Astrocyte of the cerebellum (primary cell): ENCODE results near the gene NKAPD1.
A peak's percentile ranks its signal among the peaks of the same experiment; 100 is the strongest.
"Not testable (repeated sequence)": the region's sequence is repeated elsewhere in the genome, so short reads cannot be mapped to it uniquely, and the experiment has no call there.

Experiments
- DNase-seq: peaks from one replicate; pipeline ENCODE4 v3.0.0-alpha.2; 2011; ENCODE audit warnings: low read depth
- H3K4me3 ChIP-seq: 2 replicates; pipeline ENCODE4 v1.5.1; 2011; ENCODE audit warnings: mild to moderate bottlenecking, low read depth, low read length, moderate library complexity
- CTCF ChIP-seq: IDR thresholded peaks from 2 replicates; pipeline ENCODE4 v1.5.1; 2012; ENCODE audit warnings: low read length, low read depth, moderate library complexity, mild to moderate bottlenecking; ENCODE audit errors: missing control alignments
- in situ Hi-C: cut with HindIII; loops from 2 replicates; pipeline ENCODE4 v1.10.0; 2017; ENCODE audit warnings: low sequenced_read_pairs

The NKAPD1 gene

GRCh38 chr11:112086422-112087191, 12.5 kb downstream of the NKAPD1 start, which contains the start of the genes SDHD and TIMM8B:
Gene SDHD (plus strand): TSS chr11:112086873. CDS start chr11:112086908, 35 bp downstream.
Gene TIMM8B (minus strand): TSS chr11:112086756. CDS start chr11:112086723, 33 bp downstream.
- peak; percentile 20 for TF ChIP-seq CTCF
- peak; percentile 96 for DNase-seq
- peak within 1 kb of the TSS; percentile 98 for H3K4me3 ChIP-seq
- in situ Hi-C loops: no loop called here

GRCh38 chr11:112087212-112087611, 13.1 kb downstream of the NKAPD1 start:
- in situ Hi-C loops: no loop called here
- TF ChIP-seq CTCF: no peak
- DNase-seq: no peak
- peak overlapping the region; percentile 98 for H3K4me3 ChIP-seq

- H3K4me3 ChIP-seq, DNase-seq, in situ Hi-C loops: not testable (repeated sequence)
Observed at GRCh38 chr11:112095302-112095701, 21.2 kb downstream of the NKAPD1 start.

GRCh38 chr11:112096194-112096593, 22.1 kb downstream of the NKAPD1 start:
- no peak for TF ChIP-seq CTCF
- H3K4me3 ChIP-seq: no peak overlapping the region
- in situ Hi-C loops: no loop called here
- no peak for DNase-seq

GRCh38 chr11:112097734-112098528, 23.8 kb downstream of the NKAPD1 start:
- H3K4me3 ChIP-seq: no peak overlapping the region
- TF ChIP-seq CTCF: no peak
- in situ Hi-C loops: no loop called here
- no peak for DNase-seq

GRCh38 chr11:112100462-112100861, 26.4 kb downstream of the NKAPD1 start:
- no peak overlapping the region for H3K4me3 ChIP-seq
- no peak for TF ChIP-seq CTCF
- no peak for DNase-seq
- in situ Hi-C loops: no loop called here

GRCh38 chr11:112103446-112103845, 29.3 kb downstream of the NKAPD1 start:
- DNase-seq: no peak
- TF ChIP-seq CTCF: no peak
- H3K4me3 ChIP-seq: no peak overlapping the region
- in situ Hi-C loops: no loop called here
